B cell (primary cell): ENCODE measurements around the gene FCGBP.

ENCODE experiments used
- EZH2 ChIP-seq: IDR thresholded peaks from 2 replicates; pipeline ENCODE4 v1.6.1; 2012; ENCODE audit warnings: borderline replicate concordance, low read depth, mild to moderate bottlenecking, moderate library complexity, low read length; ENCODE audit not compliant: insufficient read depth, poor library complexity, severe bottlenecking
- TF ChIP-seq, protein P1 (sequence below): fragments of 200-600 bp; IDR thresholded peaks from one replicate; pipeline ENCODE4 v1.8.0; 2022; ENCODE audit warnings: antibody characterized with exemption, mild to moderate bottlenecking

- TF ChIP-seq, protein P1, sequence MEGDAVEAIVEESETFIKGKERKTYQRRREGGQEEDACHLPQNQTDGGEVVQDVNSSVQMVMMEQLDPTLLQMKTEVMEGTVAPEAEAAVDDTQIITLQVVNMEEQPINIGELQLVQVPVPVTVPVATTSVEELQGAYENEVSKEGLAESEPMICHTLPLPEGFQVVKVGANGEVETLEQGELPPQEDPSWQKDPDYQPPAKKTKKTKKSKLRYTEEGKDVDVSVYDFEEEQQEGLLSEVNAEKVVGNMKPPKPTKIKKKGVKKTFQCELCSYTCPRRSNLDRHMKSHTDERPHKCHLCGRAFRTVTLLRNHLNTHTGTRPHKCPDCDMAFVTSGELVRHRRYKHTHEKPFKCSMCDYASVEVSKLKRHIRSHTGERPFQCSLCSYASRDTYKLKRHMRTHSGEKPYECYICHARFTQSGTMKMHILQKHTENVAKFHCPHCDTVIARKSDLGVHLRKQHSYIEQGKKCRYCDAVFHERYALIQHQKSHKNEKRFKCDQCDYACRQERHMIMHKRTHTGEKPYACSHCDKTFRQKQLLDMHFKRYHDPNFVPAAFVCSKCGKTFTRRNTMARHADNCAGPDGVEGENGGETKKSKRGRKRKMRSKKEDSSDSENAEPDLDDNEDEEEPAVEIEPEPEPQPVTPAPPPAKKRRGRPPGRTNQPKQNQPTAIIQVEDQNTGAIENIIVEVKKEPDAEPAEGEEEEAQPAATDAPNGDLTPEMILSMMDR: no peak
- no peak for TF ChIP-seq EZH2
These were observed 16.8 kb downstream of the FCGBP start for GRCh38 chr19:39917561-39918182.
